ENCODE measurements around the gene CLEC6A. TPM values are rescaled to one million over a fixed set of nuclear protein-coding genes. Genes with fewer than 3 reads are reported as not detected.

Gene CLEC6A
- total RNA-seq, 1 donor from 2014 or later, result not detected

GRCh38 chr12:8527250-8528130 lies 71.7 kb downstream of the CLEC6A start:
- DNase-seq (ENCODE audit: extremely low spot score, unreplicated experiment), result no peak
- Mint-ChIP-seq H3K4me1 (ENCODE audit: unreplicated experiment) (no peaks in the 10 kb centered on the region), H3K27ac (ENCODE audit: unreplicated experiment) (no peak overlapping the region), H3K4me3 (ENCODE audit: unreplicated experiment) (no peak overlapping the region), H3K9me3 (ENCODE audit: unreplicated experiment) (peaks cover 26% of the 10 kb centered on the region), H3K27me3 (ENCODE audit: unreplicated experiment) (peaks cover 4% of the 10 kb centered on the region), H3K36me3 (ENCODE audit: unreplicated experiment) (no peaks in the 10 kb centered on the region)
- no peak for TF ChIP-seq CTCF (IDR thresholded peaks at IDR 0.05)

Other genes with a start within 250 kb of the CLEC6A start
- gene FAM90A1, start 228.3 kb upstream of the CLEC6A start, total RNA-seq, result not detected in 2 replicates
- not detected in 2 replicates for gene CLEC4D, start 57.5 kb downstream of the CLEC6A start, total RNA-seq
- gene CLEC4E, start 84.9 kb downstream of the CLEC6A start, total RNA-seq, result not detected in 2 replicates
- gene AICDA, start 156.9 kb downstream of the CLEC6A start, total RNA-seq, result not detected in 2 replicates
- gene MFAP5, start 206.9 kb downstream of the CLEC6A start, total RNA-seq, result not detected in 2 replicates
- gene RIMKLB, start 242.0 kb downstream of the CLEC6A start, total RNA-seq, result 26.5 and 32.5 TPM in 2 replicates

All from osteocyte (in vitro differentiated cells).